Epithelial cell of proximal tubule (primary cell): ENCODE measurements around the gene C16orf96. TPM values are rescaled to one million over a fixed set of nuclear protein-coding genes. Genes with fewer than 3 reads are reported as not detected.

Experiments used
- DNase-seq: peaks from one replicate; pipeline ENCODE4 v3.0.0-alpha.2; 2011; ENCODE audit warnings: low read depth
- H3K4me3 ChIP-seq: 2 replicates; pipeline ENCODE4 v1.5.1; 2011; ENCODE audit warnings: low read depth, mild to moderate bottlenecking, low read length
- CTCF ChIP-seq: conservative IDR thresholded peaks from 2 replicates; pipeline ENCODE4 v1.5.1; 2012; ENCODE audit warnings: low read depth, mild to moderate bottlenecking, low read length
- total RNA-seq: library from RNA; depleted of rRNA; stranded (reverse); fragments of >200 nt; gene quantifications from 2 replicates; pipeline ENCODE4 v1.2.3, GENCODE V29; 2015

C16orf96 gene
- total RNA-seq, 1 donor from 2014 or later: not detected

GRCh38 chr16:4591191-4591590 is 35.1 kb downstream of the C16orf96 start:
- no peak for DNase-seq
- H3K4me3 ChIP-seq: no peak overlapping the region
- TF ChIP-seq CTCF: no peak

DNA sequence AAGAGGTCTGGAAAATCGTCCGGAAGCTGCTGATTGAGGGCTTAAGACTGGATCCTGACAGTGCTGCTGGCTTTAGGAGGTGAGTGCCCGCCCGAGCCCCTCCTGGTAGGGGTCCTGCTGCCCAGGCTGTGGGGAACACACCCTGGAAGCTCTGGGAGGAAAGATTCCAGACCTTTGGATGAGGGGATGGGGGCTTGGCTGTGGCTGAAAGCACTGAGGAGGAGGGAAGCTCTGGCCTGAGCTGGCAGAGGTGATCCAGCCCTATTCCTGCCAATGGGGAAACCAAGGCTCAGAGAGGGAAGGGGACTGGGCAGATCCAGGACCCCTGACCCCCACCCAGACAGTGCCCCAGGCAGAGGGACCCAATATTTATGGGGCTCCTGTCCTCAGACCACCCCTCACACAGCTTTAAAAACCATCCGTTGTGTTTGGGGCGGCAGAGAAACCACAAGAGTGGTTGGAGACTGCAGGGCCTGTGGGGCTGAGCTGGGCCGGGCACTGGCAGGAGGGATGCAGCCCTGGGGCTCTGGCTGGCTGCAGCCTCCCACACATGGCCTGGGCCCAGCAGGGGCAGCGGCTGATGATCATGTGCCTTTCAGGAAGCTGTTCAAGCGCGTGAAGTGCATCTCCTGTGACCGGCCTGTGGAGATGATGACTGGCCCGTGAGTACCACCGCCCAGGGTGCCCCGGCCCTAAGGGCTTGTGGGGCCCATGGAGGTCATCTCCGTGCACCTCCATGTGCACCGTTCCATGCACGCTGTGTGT is 35.7 kb downstream of the C16orf96 start:
- no peak for TF ChIP-seq CTCF
- no peak for DNase-seq

GRCh38 chr16:4593086-4593485 is 36.9 kb downstream of the C16orf96 start:
- TF ChIP-seq CTCF: no peak
- no peak overlapping the region for H3K4me3 ChIP-seq
- DNase-seq: no peak

More for the DNA sequence above, 35.7 kb downstream of the C16orf96 start:
- H3K4me3 ChIP-seq: no peak overlapping the region

DNA sequence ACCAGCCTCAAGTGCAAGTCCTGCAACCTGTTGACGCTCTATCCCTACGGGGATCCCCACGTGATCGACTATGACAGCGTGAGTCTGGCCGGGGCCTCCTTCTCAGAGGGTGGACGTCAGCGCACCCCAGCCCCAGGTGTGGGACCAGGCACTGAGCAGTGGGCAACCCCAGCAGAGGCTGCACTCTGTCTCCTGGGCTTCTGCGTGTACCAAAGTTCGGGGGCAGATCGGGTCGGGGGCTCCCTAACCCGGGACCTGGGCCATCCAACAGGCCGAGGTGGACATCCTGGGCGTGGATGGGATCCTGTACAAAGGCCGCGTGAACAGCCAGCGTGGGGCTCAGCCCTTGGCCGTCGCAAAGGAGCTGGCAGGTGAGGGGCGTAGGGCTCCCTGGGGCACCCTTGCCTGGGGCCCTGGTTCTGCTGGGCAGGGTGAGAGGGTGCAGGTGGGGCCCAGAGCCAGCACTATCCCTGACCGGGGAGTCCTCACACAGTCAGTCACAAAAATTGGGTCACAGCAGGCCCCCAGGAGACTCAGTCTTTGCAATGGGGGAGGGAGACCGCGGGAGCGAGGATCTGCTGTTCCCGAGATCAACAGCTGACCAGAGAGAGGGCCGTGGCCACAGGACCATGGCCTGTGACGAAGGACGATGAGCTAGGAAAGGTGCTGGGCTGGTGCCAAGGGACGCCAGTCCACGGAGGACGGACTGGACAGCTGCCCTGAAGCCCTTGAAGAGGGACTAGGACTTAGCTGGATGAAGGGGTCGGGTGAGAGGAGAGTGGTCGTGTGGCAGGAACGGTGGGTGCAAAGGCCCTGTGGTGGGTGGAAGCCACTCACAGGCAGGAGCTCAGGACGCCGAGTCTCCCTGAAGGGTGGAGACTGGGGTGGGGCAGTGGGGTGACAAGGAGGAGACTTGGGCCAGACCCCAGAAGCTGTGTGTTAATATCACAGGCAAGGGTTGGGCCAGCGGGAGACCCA is 38.6 kb downstream of the C16orf96 start:
- H3K4me3 ChIP-seq: no peak overlapping the region
- no peak for TF ChIP-seq CTCF
- DNase-seq: no peak

DNA sequence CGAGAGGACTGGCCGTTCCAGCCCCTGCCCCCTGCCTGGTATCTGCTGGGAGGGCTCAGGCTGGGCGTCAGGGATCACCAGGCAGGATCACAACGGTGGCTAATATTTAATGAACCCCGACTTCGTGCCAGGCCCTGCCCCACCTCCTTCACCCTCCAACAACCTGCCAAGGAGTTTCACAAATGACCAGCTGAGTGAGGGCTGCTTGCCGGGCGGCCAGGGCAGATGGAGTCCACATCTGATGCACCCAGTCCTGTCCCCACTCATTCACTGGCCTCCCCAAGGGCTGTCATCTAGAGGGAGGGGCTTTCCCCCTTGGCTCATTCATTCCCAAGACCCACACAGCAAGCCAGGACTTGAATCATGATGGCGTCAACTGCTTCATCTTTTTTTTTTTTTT is 41.0 kb downstream of the C16orf96 start:
- TF ChIP-seq CTCF: no peak
- peak; percentile 88 for DNase-seq
- H3K4me3 ChIP-seq: no peak overlapping the region

- no peak overlapping the region for H3K4me3 ChIP-seq
- no peak for TF ChIP-seq CTCF
Measured at GRCh38 chr16:4599037-4599436, 42.9 kb downstream of the C16orf96 start.

More at GRCh38 chr16:4599037-4599436, 42.9 kb downstream of the C16orf96 start:
- DNase-seq: no peak
